CD4-positive, CD25-positive, alpha-beta regulatory T cell (primary cell): Measurements from ENCODE around the gene RPS27. TPM values are rescaled to one million over a fixed set of nuclear protein-coding genes. Genes with fewer than 3 reads are reported as not detected.
A peak's percentile ranks its signal among the peaks of the same experiment; 100 is the strongest.
"Not testable (repeated sequence)": the region's sequence is repeated elsewhere in the genome, so short reads cannot be mapped to it uniquely, and the experiment has no call there.

Source experiments
- ATAC-seq, 2 donors: fragments of 150-1000 bp; cut with Tn5 transposase; one replicate each; pipeline ENCODE4 v1.10.0; 2021; ENCODE audit warnings: low read depth in 2 of 2, moderate number of reproducible peaks in 2 of 2, moderate library complexity in 1 of 2
- DNase-seq, 3 donors: peaks; one replicate each; pipeline versions ENCODE4 v3.0.0 to v3.0.0-alpha.2; 2012 to 2022; ENCODE audit warnings: mixed read lengths in 1 of 3
- H3K27ac ChIP-seq: one replicate; pipeline ENCODE4 v1.7.0; 2013; ENCODE audit warnings: mild to moderate bottlenecking, low read length; ENCODE audit not compliant: insufficient read depth, poor library complexity, severe bottlenecking
- H3K27me3 ChIP-seq: one replicate; pipeline ENCODE4 v1.7.0; 2013; ENCODE audit warnings: low read length; ENCODE audit not compliant: control insufficient read depth, insufficient read depth
- H3K36me3 ChIP-seq: one replicate; pipeline ENCODE4 v1.7.0; 2013; ENCODE audit warnings: mild to moderate bottlenecking, low read length, moderate library complexity; ENCODE audit not compliant: control insufficient read depth, insufficient read depth
- H3K4me1 ChIP-seq: 2 replicates; pipeline ENCODE4 v1.7.0; 2013; ENCODE audit warnings: mild to moderate bottlenecking, low read length; ENCODE audit not compliant: insufficient read depth, control insufficient read depth, poor library complexity, severe bottlenecking
- H3K4me3 ChIP-seq: one replicate; pipeline ENCODE4 v1.7.0; 2013; ENCODE audit warnings: low read depth, mild to moderate bottlenecking, low read length, moderate library complexity
- H3K9me3 ChIP-seq, 2 experiments: 1 replicate in 1 of 2; 2 replicates in 1 of 2; pipeline ENCODE4 v1.7.0; 2013; ENCODE audit warnings: low read length in 2 of 2, mild to moderate bottlenecking in 1 of 2, moderate library complexity in 1 of 2; ENCODE audit not compliant: control insufficient read depth in 2 of 2
- H3K27ac Mint-ChIP-seq, 3 donors: one replicate each; pipeline ENCODE4 v1.8.0; 2020 to 2022; ENCODE audit warnings: mild to moderate bottlenecking in 3 of 3, mixed read lengths in 3 of 3, moderate library complexity in 2 of 3
- H3K27me3 Mint-ChIP-seq: one replicate; pipeline ENCODE4 v1.8.0; 2022; ENCODE audit warnings: mild to moderate bottlenecking, mixed read lengths
- H3K36me3 Mint-ChIP-seq: one replicate; pipeline ENCODE4 v1.8.0; 2020; ENCODE audit warnings: mixed read lengths
- H3K4me1 Mint-ChIP-seq, 4 donors: one replicate each; pipeline ENCODE4 v1.8.0; 2020 to 2022; ENCODE audit warnings: mixed read lengths in 4 of 4, mild to moderate bottlenecking in 1 of 4
- H3K4me3 Mint-ChIP-seq, 4 donors: one replicate each; pipeline ENCODE4 v1.8.0; 2020 to 2022; ENCODE audit warnings: mild to moderate bottlenecking in 4 of 4, mixed read lengths in 4 of 4, moderate library complexity in 3 of 4
- H3K9me3 Mint-ChIP-seq, 7 donors: one replicate each; pipeline ENCODE4 v1.8.0; 2020 to 2022; ENCODE audit warnings: mixed read lengths in 7 of 7, mild to moderate bottlenecking in 3 of 7, moderate library complexity in 2 of 7
- polyA plus RNA-seq, 4 donors: library from polyadenylated mRNA; unstranded; fragments of 300-500 nt; fragmentation: Illumina TruSeq; gene quantifications; one replicate each; pipeline ENCODE4 v1.2.3, GENCODE V29; 2021
- total RNA-seq: library from RNA; stranded (reverse); gene quantifications from one replicate; pipeline ENCODE4 v1.2.3, GENCODE V29; 2022

Gene RPS27
- total and polyA plus RNA-seq, 5 donors from 2014 or later: 4,265 to 24,850 (median 17,883) TPM

- ATAC-seq (no peak), DNase-seq (no peak)
- peaks cover 22% of the 10 kb centered on the region for H3K4me1 ChIP-seq
- peaks cover 25% of the 10 kb centered on the region for H3K36me3 Mint-ChIP-seq
- peak overlapping the region in 1 of 3 donors; percentile 65 for H3K27ac Mint-ChIP-seq
- no peaks in the 10 kb centered on the region for H3K27me3 ChIP-seq
- H3K27me3 Mint-ChIP-seq: no peaks in the 10 kb centered on the region
- H3K9me3 ChIP-seq: no peaks in the 10 kb centered on the region
- no peak overlapping the region for H3K27ac ChIP-seq
- peak overlapping the region in 2 of 4 donors; percentile 13 to 72 for H3K4me3 Mint-ChIP-seq
- peaks cover 25% of the 10 kb centered on the region for H3K36me3 ChIP-seq
- H3K4me3 ChIP-seq: no peak overlapping the region
- no peaks in the 10 kb centered on the region for H3K9me3 Mint-ChIP-seq
- peaks cover 4 to 38% (median 26%) of the 10 kb centered on the region in 4 donors for H3K4me1 Mint-ChIP-seq
Observed at GRCh38 chr1:153973071-153973470, 17.5 kb upstream of the RPS27 start.

- H3K27ac Mint-ChIP-seq: peak overlapping the region in 1 of 3 donors; percentile 65
- no peaks in the 10 kb centered on the region for H3K27me3 Mint-ChIP-seq
- peak overlapping the region in 1 of 4 donors; percentile 72 for H3K4me3 Mint-ChIP-seq
- peaks cover 25% of the 10 kb centered on the region for H3K36me3 Mint-ChIP-seq
- no peak overlapping the region for H3K27ac ChIP-seq
- H3K4me1 ChIP-seq: peaks cover 24% of the 10 kb centered on the region
- peaks cover 4 to 42% (median 29%) of the 10 kb centered on the region in 4 donors for H3K4me1 Mint-ChIP-seq
- H3K4me3 ChIP-seq: no peak overlapping the region
- DNase-seq (no peak), ATAC-seq (no peak)
- H3K27me3 ChIP-seq: no peaks in the 10 kb centered on the region
- no peaks in the 10 kb centered on the region for H3K9me3 Mint-ChIP-seq
- no peaks in the 10 kb centered on the region for H3K9me3 ChIP-seq
- peaks cover 25% of the 10 kb centered on the region for H3K36me3 ChIP-seq
Observed at GRCh38 chr1:153973525-153973924, 17.0 kb upstream of the RPS27 start.

GRCh38 chr1:153976819-153977249 is 13.7 kb upstream of the RPS27 start:
- Histone ChIP-seq H3K4me1 (peaks cover 27% of the 10 kb centered on the region), H3K36me3 (peaks cover 25% of the 10 kb centered on the region), H3K27ac (peak overlapping the region; percentile 81), H3K4me3 (peak overlapping the region; percentile 74), H3K9me3 (no peaks in the 10 kb centered on the region), H3K27me3 (no peaks in the 10 kb centered on the region)
- no peaks in the 10 kb centered on the region for H3K27me3 Mint-ChIP-seq
- H3K9me3 Mint-ChIP-seq: no peaks in the 10 kb centered on the region
- DNase-seq: no peak
- ATAC-seq: no peak
- H3K27ac Mint-ChIP-seq: peak overlapping the region; percentile 94 to 98 (median 97)
- H3K4me3 Mint-ChIP-seq: peak overlapping the region; percentile 97
- peaks cover 4 to 42% (median 29%) of the 10 kb centered on the region in 4 donors for H3K4me1 Mint-ChIP-seq
- peaks cover 25% of the 10 kb centered on the region for H3K36me3 Mint-ChIP-seq

- peak; percentile 80 to 87 (median 83) for DNase-seq
- Mint-ChIP-seq H3K4me1 (peaks cover 4 to 37% (median 25%) of the 10 kb centered on the region in 4 donors), H3K36me3 (peaks cover 23% of the 10 kb centered on the region), H3K4me3 (peak within 1 kb of the TSS; percentile 97), H3K27ac (peak within 1 kb of the TSS; percentile 94 to 98 (median 97)), H3K9me3 (no peaks in the 10 kb centered on the region), H3K27me3 (no peaks in the 10 kb centered on the region)
- Histone ChIP-seq H3K4me1 (peaks cover 27% of the 10 kb centered on the region), H3K4me3 (peak within 1 kb of the TSS; percentile 96), H3K27ac (peak within 1 kb of the TSS; percentile 81), H3K27me3 (no peaks in the 10 kb centered on the region), H3K9me3 (no peaks in the 10 kb centered on the region), H3K36me3 (peaks cover 25% of the 10 kb centered on the region)
- peak; percentile 94 to 97 for ATAC-seq
Observed at GRCh38 chr1:153977250-153978240, 13.0 kb upstream of the RPS27 start, which contains the start of gene JTB. Gene JTB, minus strand, starts transcription at chr1:153977674. Its CDS starts 422 bp downstream, at chr1:153977252.

- H3K27ac ChIP-seq: peak overlapping the region; percentile 81
- H3K27me3 Mint-ChIP-seq: no peaks in the 10 kb centered on the region
- DNase-seq (no peak), ATAC-seq (no peak)
- H3K4me3 Mint-ChIP-seq: peak overlapping the region; percentile 97
- H3K4me3 ChIP-seq: peak overlapping the region; percentile 96
- H3K4me1 Mint-ChIP-seq: peaks cover 4 to 37% (median 25%) of the 10 kb centered on the region in 4 donors
- no peaks in the 10 kb centered on the region for H3K27me3 ChIP-seq
- peaks cover 22% of the 10 kb centered on the region for H3K36me3 ChIP-seq
- no peaks in the 10 kb centered on the region for H3K9me3 ChIP-seq
- peak overlapping the region; percentile 93 to 98 (median 97) for H3K27ac Mint-ChIP-seq
- no peaks in the 10 kb centered on the region for H3K9me3 Mint-ChIP-seq
- peaks cover 27% of the 10 kb centered on the region for H3K4me1 ChIP-seq
- H3K36me3 Mint-ChIP-seq: peaks cover 18% of the 10 kb centered on the region
Observed at GRCh38 chr1:153978274-153978909, 12.2 kb upstream of the RPS27 start.

- Histone ChIP-seq H3K4me1 (peaks cover 27% of the 10 kb centered on the region), H3K36me3 (peaks cover 15% of the 10 kb centered on the region)
- DNase-seq, H3K27me3 ChIP-seq, H3K9me3 ChIP-seq, H3K4me3 ChIP-seq, H3K27ac ChIP-seq, H3K27me3 Mint-ChIP-seq, ATAC-seq, H3K9me3 Mint-ChIP-seq: not testable (repeated sequence)
- Mint-ChIP-seq H3K4me1 (peaks cover 4 to 32% (median 25%) of the 10 kb centered on the region in 4 donors), H3K27ac (peak overlapping the region in 2 of 3 donors; percentile 73 to 97), H3K36me3 (peaks cover 13% of the 10 kb centered on the region), H3K4me3 (peak overlapping the region in 3 of 4 donors; percentile 97)
Observed at GRCh38 chr1:153979091-153979490, 11.5 kb upstream of the RPS27 start.

- Mint-ChIP-seq H3K4me1 (peaks cover under 1 to 26% (median 15%) of the 10 kb centered on the region in 4 donors), H3K4me3 (peak overlapping the region in 1 of 4 donors; percentile 75), H3K27ac (peak overlapping the region in 1 of 3 donors; percentile 45)
- H3K9me3 ChIP-seq, ATAC-seq, H3K9me3 Mint-ChIP-seq, H3K4me3 ChIP-seq, H3K27ac ChIP-seq, H3K36me3 ChIP-seq, H3K27me3 ChIP-seq, H3K27me3 Mint-ChIP-seq, DNase-seq, H3K36me3 Mint-ChIP-seq: not testable (repeated sequence)
- peaks cover 17% of the 10 kb centered on the region for H3K4me1 ChIP-seq
Observed at GRCh38 chr1:153981735-153982134, 8.8 kb upstream of the RPS27 start.
